GM21529 (cell line): ENCODE measurements around the gene SH3YL1.

ENCODE experiments used
- ATAC-seq: cut with Tn5 transposase; IDR thresholded peaks from one replicate; pipeline ENCODE4 v1.9.1; 2021; ENCODE audit not compliant: unreplicated experiment

The SH3YL1 gene

DNA sequence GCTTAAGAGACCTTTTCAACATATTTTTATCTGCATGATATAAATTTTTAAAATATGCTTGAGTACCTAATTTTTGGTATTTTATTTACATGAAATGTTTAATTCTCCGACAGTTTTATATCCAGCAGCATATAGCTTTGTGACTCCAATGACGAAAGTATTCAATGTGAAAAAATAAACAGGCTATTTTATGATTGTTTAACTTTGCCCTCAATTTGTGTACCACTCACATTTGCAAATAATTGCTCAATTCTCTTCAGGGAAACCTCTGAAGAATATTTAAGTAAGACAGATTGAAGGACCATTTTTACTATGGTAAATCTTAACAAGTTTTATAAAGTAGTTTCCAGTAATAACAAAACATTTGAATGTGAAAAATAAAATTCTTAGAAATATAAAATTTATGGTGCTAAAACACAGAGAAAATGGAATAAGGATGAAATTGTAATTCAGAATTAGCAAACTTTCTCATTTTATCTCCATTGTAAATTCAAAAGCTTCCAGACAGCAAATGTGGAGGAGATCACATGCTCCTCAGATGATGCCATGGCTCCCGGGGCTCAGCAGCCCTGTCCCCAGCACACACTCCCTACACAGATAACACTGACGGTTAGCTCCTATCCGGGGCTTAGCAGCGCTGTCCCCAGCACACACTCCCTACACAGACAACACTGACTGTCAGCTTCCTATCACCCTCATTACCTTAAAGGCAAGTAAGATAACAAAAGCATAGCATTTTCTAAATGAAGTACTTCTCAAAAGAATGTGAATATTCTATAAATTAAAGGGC lies 39.7 kb downstream of the SH3YL1 start:
- no peak for ATAC-seq

DNA sequence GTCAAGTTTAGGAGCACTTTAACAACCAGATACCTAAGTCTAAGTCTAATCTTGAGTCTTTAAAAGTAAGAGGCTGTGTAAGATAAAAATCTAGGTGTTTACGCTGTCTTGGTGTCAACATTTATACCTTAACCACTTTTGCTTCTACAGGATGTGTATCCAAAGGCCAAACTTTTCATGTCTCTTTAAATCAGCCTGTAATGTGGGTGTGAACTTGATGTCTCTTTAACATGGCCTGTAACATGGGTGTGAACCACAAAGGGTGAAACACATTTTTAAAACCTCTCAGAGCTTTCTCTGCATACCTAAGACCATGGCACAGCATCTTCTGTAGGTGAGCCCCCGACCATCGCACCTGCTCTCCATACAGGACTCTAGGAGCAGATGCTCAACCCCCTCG lies 40.4 kb downstream of the SH3YL1 start:
- no peak for ATAC-seq

- no peak for ATAC-seq
Observed at GRCh38 chr2:216068-216467, 47.8 kb downstream of the SH3YL1 start.

- ATAC-seq = no peak
Observed at GRCh38 chr2:213932-214693, 49.7 kb downstream of the SH3YL1 start.

DNA sequence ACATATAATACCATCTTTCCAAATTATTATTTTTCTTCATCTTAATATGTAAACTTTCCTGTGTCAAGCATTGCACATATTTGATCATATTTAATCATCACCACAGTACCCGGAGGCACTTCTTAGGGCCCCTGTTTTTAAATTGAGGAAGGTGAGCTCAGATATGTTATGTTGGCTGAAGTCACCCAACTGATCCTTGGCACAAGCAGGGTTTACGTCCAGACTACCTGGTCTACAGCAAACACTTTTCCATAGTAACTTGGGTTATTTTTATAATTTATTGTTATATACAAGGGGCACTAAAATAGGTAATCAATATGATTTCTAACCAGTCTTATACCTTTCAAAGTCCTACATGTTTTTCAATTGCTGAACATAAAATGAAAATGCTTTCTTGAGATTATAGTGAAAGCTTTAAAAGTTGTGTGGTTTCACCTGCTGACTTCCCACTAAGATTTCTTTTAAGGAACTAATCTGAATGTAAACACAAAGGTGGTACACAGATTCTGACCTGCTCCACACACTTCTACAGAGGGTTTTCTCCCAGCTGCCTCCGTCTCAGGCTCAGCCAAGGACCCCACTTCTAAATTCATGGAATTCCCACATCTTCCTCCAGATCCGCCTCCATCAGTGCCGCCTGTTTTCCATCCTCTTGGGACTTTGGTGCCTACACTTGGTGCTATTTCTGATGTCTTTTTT lies 52.2 kb downstream of the SH3YL1 start:
- no peak for ATAC-seq

- ATAC-seq = no peak
Observed at GRCh38 chr2:210660-211059, 53.2 kb downstream of the SH3YL1 start.

- no peak for ATAC-seq
Observed at GRCh38 chr2:209470-209869, 54.4 kb downstream of the SH3YL1 start.

GRCh38 chr2:208335-208734 lies 55.5 kb downstream of the SH3YL1 start:
- no peak for ATAC-seq

GRCh38 chr2:203984-204383 lies 59.8 kb downstream of the SH3YL1 start:
- no peak for ATAC-seq

- no peak for ATAC-seq
Observed at GRCh38 chr2:203401-203800, 60.4 kb downstream of the SH3YL1 start.

DNA sequence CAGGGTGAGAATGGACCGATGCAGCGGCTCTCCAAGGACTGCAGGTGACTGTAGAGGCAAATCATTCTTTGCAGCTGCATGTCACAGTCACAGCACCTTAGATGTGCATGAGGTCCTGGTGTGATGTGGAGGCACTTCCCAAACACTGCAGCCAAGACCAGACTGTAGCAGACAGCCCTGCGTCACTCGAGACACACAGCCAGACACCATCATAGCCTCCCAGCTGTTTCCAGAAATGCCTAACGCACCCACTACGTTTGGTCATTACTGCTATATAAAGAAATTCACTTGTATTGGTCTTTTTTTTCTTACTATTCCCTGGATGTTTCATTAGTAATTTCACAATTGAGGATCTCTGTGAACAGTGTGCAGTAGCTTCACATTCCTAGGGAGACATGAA lies 60.9 kb downstream of the SH3YL1 start:
- no peak for ATAC-seq

DNA sequence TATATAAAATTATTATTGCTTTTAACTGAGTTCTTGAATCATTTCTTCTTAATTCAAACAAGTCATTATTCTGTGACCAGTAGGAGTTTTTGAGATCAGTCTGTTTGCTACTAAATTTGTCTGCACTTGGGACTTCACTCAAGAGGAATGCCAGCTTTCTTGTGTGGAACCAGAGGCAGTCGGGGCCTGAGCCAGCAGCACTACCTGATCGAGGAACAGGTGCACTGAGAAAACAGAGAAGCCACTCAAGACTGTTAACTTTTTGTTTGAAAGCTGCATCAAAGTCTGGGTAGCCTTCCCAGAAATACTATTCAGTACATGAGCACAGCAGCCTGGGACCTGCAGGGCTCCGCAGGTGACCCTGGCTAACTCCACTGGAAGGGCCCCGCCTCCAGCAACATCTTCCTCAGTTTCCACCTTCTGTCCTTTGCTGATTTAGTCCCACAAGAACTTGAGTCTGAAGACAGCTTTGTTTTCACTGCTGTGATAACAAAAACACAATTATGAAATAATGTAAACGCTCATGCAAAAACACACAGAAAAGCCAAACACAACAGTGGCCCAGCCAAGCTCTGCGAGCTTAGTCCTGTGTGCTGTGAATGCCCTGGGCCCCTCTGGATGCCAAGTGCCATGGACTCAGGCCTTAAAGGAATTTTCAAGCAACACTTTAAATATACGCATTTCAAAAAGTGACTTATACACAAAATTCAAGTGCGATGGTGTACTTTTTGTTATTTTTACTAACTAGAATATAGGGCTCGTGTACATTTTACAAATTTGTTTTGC lies 62.0 kb downstream of the SH3YL1 start:
- no peak for ATAC-seq

DNA sequence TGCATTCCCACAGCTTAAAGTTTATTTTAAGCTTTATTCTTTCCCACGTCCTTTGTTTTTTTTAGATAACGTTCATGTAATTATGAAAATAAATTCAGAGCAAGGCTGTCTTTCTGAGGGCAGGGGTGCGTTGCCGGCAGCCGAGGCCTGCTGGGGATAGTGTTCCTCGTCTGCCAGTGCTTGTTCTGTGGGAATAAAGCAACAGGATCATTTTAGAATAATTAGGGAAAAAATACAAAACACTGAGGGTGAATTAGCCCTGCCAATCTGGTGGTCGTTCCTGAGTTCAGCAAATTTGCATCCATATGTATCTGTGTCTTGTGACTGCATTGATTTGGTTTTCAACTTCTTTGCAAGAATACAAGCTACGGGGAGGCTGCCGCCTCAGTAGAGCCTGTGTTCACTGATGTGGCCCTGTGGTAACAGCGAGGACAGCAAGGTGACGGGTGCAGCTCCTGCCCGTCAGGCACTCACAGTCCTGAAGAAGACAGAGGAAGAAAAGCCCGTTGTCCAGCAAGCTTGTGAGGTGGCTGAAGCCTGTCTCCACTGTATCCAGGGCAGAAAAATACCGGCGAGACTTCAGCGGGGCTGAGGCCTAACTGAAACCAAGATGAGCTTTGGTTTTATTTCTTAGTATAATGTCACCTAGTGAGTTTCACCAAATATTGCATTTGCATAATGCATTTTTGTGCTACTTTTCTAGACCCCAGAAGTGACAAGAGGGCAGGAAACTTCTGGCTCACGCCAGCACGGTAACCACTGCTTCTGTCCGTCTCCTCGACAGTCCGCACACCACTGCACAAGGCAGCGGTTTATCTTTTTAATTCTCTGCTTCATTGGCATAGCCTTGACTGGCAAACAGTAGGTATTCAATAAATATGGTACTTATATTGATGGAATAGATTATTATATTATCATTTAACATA lies 64.5 kb downstream of the SH3YL1 start:
- ATAC-seq = no peak

DNA sequence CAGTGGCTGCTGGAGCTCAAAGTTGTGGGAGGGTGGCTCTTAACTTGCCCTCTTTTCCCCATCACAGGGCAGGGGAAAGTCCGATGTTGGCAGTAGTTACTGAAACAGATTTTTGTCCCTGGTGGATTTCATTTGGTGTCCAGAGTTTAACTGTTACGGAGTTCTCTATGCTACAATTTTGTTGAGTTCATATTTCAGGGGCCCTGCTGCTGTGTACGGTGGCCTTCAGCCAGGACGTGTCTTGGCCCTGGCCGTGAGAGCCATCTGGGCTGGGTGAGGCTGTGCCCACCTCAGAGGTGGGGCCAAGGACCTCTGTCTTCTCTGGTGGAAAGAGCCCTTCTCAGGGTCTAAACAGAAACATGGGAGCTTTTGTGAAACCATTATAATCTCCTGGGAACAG lies 67.4 kb downstream of the SH3YL1 start:
- ATAC-seq = no peak

GRCh38 chr2:195932-196331 lies 67.9 kb downstream of the SH3YL1 start:
- ATAC-seq = no peak

DNA sequence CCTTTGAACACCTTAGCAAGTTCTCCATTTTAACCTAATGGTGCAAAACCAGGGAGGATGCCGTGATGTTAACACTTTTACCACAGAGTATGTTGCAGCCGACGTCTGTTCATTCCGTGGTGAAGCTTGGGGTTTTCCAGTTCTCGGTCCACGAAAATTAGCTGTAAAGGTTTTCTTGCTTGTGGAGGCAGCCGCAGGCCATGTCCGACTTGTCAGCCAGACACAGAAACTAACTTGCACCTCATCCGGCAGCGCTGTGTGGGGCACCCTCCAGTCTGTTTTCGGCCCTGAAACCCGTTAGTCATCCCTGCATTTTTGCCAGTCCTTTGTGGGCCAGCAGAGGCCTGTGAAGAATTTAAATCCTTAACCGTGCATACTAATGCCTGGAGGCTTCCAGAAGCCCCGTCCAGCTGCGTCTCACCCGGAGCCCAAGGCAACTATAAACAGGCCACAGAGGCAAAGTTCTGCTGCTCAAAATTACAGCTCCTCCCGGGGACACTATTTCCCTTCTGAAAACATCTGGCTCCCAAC lies 70.6 kb downstream of the SH3YL1 start:
- ATAC-seq = no peak

GRCh38 chr2:191311-192190 lies 72.3 kb downstream of the SH3YL1 start:
- no peak for ATAC-seq

DNA sequence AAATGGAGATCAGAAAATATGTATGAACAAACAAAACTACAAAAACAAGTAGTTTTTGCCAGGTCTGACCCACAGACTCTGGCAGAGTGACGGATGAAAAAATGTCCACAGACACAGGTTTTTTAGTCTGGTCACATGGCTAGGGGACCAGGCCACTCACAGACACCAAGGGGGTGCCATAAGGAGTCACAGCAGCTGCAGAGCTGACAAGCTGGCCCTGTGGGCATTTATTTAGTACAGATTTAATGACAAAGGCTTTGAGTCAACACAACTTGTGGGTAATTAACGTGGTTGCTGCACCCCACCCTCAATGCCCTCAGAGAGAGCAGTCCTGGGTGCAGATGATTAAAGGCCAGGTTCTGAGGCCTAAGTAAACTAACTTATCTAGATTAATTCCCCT lies 76.0 kb downstream of the SH3YL1 start:
- ATAC-seq = no peak

DNA sequence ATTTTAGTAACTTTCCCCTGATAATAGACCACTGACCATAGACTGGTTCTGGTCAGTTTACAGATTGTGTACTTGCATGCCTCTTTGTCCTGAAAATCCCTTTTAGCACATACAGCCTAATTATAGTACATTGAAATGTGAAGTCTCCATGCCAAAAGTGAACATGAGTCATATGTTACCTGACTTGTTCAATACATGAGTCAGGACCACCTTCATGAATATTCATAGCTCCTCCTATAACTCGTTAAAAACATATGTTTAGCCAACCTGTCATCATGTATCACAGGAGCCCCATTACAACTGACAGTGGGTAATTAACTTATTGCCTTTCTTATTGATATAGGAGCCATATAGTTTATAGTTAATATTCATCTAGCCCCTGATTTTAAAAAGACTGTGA lies 78.6 kb downstream of the SH3YL1 start:
- no peak for ATAC-seq
